MCF 10A (cell line): ENCODE data around the gene IFT80. TPM values are rescaled to one million over a fixed set of nuclear protein-coding genes. Genes with fewer than 3 reads are reported as not detected.
A peak's percentile ranks its signal among the peaks of the same experiment; 100 is the strongest.

Source experiments
- BruUV-seq: library from RNA; stranded (reverse); fragments of 400-500 nt; replicated peaks from 2 replicates; lab custom pipeline; 2021; lab: Mats Ljungman, UMichigan
- CTCF ChIA-PET: fragments of 300-600 bp; sonication (Branson Sonifier 250); formaldehyde crosslinking; extraction: SDS; loops from one replicate; lab custom pipeline; 2021; ENCODE audit warnings: antibody characterized with exemption, inconsistent platforms; lab: Yijun Ruan, JAX
- POLR2A ChIA-PET: fragments of 300-600, 350-650 bp; sonication (Branson Sonifier 250); formaldehyde crosslinking; extraction: SDS; loops from one replicate; lab custom pipeline; 2020; ENCODE audit warnings: antibody characterized with exemption, inconsistent platforms; lab: Yijun Ruan, JAX
- DNase-seq: peaks from one replicate; pipeline ENCODE4 v3.0.0-alpha.2; 2018; ENCODE audit not compliant: unreplicated experiment
- H3K27ac Mint-ChIP-seq: one replicate; pipeline ENCODE4 v1.8.0; 2022; ENCODE audit warnings: mild to moderate bottlenecking, low read depth, mixed read lengths; ENCODE audit not compliant: unreplicated experiment
- H3K27me3 Mint-ChIP-seq: one replicate; pipeline ENCODE4 v1.8.0; 2022; ENCODE audit warnings: mixed read lengths; ENCODE audit not compliant: insufficient read depth, unreplicated experiment
- H3K36me3 Mint-ChIP-seq: one replicate; pipeline ENCODE4 v1.8.0; 2022; ENCODE audit warnings: mild to moderate bottlenecking, moderate library complexity, mixed read lengths; ENCODE audit not compliant: insufficient read depth, unreplicated experiment
- H3K4me1 Mint-ChIP-seq: one replicate; pipeline ENCODE4 v1.8.0; 2022; ENCODE audit warnings: mixed read lengths; ENCODE audit not compliant: insufficient read depth, unreplicated experiment
- H3K4me3 Mint-ChIP-seq: one replicate; pipeline ENCODE4 v1.8.0; 2022; ENCODE audit warnings: mild to moderate bottlenecking, moderate library complexity, mixed read lengths; ENCODE audit not compliant: unreplicated experiment
- H3K9me3 Mint-ChIP-seq: one replicate; pipeline ENCODE4 v1.8.0; 2022; ENCODE audit warnings: mixed read lengths; ENCODE audit not compliant: unreplicated experiment
- intact Hi-C: fragments of 100-400 bp; cut with micrococcal nuclease; formaldehyde crosslinking; loops from 2 replicates; pipeline ENCODE4 v1.14.1; 2022
- total RNA-seq: library from RNA; stranded (reverse); gene quantifications from 2 replicates; pipeline ENCODE4 v1.2.3, GENCODE V29; 2022
- TF ChIP-seq, protein P1 (sequence below): fragments of 200-600 bp; IDR thresholded peaks from one replicate; pipeline ENCODE4 v1.8.0; 2022; ENCODE audit warnings: antibody characterized with exemption, mild to moderate bottlenecking; ENCODE audit not compliant: unreplicated experiment

Gene IFT80
- total RNA-seq, 1 experiment from 2014 or later = 22.6 TPM

DNA sequence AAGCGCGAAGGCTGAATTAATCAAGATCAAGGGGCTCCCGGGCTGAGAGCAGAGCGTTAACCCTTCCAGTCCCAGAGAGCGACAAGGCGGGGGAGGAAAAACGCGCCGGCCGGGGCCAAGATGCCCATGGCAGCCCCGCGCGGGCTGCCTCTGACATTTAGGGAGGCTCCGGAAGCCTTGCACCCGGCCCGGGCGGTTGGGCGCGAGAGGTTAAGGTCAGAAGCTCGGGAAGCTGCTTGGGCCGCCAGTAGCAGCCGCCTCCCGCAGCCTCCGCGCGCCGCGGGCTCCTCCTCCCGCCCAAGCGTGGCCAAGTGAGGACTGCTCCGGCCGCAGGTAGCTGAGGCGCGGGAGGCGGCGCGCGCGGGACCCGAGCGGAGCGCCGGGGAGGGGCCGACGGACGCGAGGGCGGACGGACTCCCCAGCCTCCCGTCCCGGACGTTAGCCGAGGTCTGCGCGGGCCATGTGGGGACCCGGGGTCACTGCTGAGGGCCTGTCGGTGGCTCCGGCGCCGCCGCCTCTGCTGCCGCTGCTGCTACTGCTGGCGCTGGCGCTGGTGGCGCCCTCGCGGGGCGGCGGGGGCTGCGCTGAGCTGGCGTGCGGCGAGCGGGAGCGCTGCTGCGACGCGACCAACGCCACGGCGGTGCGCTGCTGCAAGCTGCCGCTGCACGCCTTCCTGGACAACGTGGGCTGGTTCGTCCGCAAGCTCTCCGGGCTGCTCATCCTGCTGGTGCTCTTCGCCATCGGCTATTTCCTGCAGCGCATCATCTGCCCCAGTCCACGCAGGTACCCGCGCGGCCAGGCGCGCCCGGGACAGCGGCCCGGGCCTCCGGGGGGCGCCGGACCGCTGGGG is 173.6 kb downstream of the IFT80 start, which contains the start of gene C3orf80:
Gene C3orf80 (plus strand): TSS at position 247 of the 850 bp plus-strand sequence. CDS start 214 bp downstream, at position 461.
- Mint-ChIP-seq H3K4me3 (peak within 1 kb of the TSS; percentile 65), H3K27me3 (no peaks in the 10 kb centered on the region), H3K36me3 (no peaks in the 10 kb centered on the region), H3K27ac (no peak within 1 kb of the TSS), H3K4me1 (no peaks in the 10 kb centered on the region), H3K9me3 (no peaks in the 10 kb centered on the region)
- BruUV-seq = no TSS peak
- intact Hi-C loops = loop anchor here (2.0 to 10.0 kb wide), 2 partner anchors 117 to 189 kb away; no protein-coding TSS in a partner anchor
- peak; percentile 56 for DNase-seq
- POLR2A ChIA-PET = interaction anchor here (0.7 kb wide), 1 partner anchor 15 kb away, joined by 3 read pairs; no protein-coding TSS in a partner anchor
- CTCF ChIA-PET = interaction anchor here (0.6 to 2.1 kb wide), 11 partner anchors 9 to 227 kb away, joined by 3 to 12 read pairs (median 4); no protein-coding TSS in a partner anchor
- TF ChIP-seq, protein P1, sequence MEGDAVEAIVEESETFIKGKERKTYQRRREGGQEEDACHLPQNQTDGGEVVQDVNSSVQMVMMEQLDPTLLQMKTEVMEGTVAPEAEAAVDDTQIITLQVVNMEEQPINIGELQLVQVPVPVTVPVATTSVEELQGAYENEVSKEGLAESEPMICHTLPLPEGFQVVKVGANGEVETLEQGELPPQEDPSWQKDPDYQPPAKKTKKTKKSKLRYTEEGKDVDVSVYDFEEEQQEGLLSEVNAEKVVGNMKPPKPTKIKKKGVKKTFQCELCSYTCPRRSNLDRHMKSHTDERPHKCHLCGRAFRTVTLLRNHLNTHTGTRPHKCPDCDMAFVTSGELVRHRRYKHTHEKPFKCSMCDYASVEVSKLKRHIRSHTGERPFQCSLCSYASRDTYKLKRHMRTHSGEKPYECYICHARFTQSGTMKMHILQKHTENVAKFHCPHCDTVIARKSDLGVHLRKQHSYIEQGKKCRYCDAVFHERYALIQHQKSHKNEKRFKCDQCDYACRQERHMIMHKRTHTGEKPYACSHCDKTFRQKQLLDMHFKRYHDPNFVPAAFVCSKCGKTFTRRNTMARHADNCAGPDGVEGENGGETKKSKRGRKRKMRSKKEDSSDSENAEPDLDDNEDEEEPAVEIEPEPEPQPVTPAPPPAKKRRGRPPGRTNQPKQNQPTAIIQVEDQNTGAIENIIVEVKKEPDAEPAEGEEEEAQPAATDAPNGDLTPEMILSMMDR = no peak

DNA sequence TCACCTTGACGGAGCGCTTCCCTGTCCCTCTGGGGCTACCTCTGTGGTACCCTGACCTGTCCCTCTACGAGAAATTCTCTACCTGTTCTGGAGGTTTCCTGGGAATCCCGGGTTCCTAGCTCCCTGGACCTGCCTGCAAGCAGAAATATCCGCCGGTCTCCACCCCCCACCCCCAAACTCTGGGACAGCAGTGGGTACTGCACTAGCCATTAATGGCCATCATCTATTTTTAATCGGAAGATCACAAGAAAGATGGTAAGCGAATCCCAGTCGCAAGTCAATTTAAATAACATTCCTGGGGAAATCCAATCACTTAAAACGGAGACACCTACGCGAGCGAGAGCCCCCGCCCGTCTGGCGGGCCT is 174.2 kb downstream of the IFT80 start:
- H3K9me3 Mint-ChIP-seq = no peaks in the 10 kb centered on the region
- no peak for DNase-seq
- no TSS peak for BruUV-seq
- POLR2A ChIA-PET = no interaction called here
- H3K4me3 Mint-ChIP-seq = peak overlapping the region; percentile 64
- H3K27me3 Mint-ChIP-seq = no peaks in the 10 kb centered on the region
- TF ChIP-seq, protein P1 = no peak
- no peaks in the 10 kb centered on the region for H3K4me1 Mint-ChIP-seq
- CTCF ChIA-PET = interaction anchor here (0.7 to 3.7 kb wide), 8 partner anchors 8 to 192 kb away, joined by 3 to 14 read pairs (median 7); no protein-coding TSS in a partner anchor
- no peaks in the 10 kb centered on the region for H3K36me3 Mint-ChIP-seq
- no peak overlapping the region for H3K27ac Mint-ChIP-seq
- intact Hi-C loops = loop anchor here (2.0 to 10.0 kb wide), 2 partner anchors 118 to 190 kb away; no protein-coding TSS in a partner anchor

DNA sequence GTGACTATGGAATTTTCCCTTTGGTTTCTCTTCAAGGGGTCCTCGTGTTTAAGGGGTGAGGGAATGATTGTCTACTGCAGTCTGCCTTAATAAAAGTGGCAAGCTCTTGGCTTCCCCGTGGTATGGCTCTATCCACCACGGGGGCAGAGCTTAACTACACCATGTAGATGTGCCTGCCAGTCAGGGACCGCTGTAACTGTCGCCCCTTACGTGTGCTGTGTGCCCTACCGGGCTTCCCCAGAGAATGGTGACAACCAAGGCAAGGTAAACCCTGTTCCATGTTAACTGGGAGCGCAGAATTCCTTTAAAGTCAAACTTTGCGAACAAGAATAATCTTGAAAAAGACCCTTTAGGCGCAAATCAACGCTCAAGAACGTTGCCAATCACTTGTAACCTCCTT is 174.8 kb downstream of the IFT80 start:
- H3K36me3 Mint-ChIP-seq = no peaks in the 10 kb centered on the region
- H3K27ac Mint-ChIP-seq = no peak overlapping the region
- no peaks in the 10 kb centered on the region for H3K27me3 Mint-ChIP-seq
- no peak for DNase-seq
- H3K9me3 Mint-ChIP-seq = no peaks in the 10 kb centered on the region
- POLR2A ChIA-PET = no interaction called here
- no TSS peak for BruUV-seq
- no peak overlapping the region for H3K4me3 Mint-ChIP-seq
- intact Hi-C loops = loop anchor here (2.0 to 10.0 kb wide), 2 partner anchors 119 to 191 kb away; no protein-coding TSS in a partner anchor
- no peaks in the 10 kb centered on the region for H3K4me1 Mint-ChIP-seq
- CTCF ChIA-PET = interaction anchor here (1.8 to 3.7 kb wide), 4 partner anchors 8 to 192 kb away, joined by 6 to 14 read pairs (median 10); no protein-coding TSS in a partner anchor
- TF ChIP-seq, protein P1 = no peak

DNA sequence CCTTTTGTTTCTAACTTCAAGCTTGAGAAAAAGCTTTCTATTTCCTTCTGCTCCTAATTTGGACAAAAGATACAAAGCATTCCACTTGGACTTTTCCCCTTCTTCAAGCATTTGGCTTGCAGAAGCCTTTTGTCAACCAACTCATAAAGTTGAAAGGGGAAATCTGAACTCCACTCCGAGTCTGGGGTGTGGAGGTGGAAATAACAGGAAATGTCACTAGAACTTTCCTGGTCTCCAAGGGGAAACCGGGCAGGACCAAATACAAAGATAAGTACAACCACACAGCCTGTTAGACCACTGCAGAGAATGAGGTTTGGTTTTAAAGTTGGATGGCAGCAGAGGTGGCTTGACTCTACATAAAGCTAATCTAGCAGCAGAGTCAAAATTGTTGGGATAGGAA is 178.0 kb downstream of the IFT80 start:
- no TSS peak for BruUV-seq
- no peak overlapping the region for H3K4me3 Mint-ChIP-seq

More for the DNA sequence above, 178.0 kb downstream of the IFT80 start:
- no peaks in the 10 kb centered on the region for H3K27me3 Mint-ChIP-seq
- no peak overlapping the region for H3K27ac Mint-ChIP-seq
- CTCF ChIA-PET = interaction anchor here (0.7 to 3.7 kb wide), 3 partner anchors 18 to 57 kb away, joined by 3 to 14 read pairs (median 5); no protein-coding TSS in a partner anchor
- no peaks in the 10 kb centered on the region for H3K4me1 Mint-ChIP-seq
- no peaks in the 10 kb centered on the region for H3K9me3 Mint-ChIP-seq
- POLR2A ChIA-PET = interaction anchor here (1.6 kb wide), 1 partner anchor 11 kb away, joined by 5 read pairs; no protein-coding TSS in a partner anchor
- H3K36me3 Mint-ChIP-seq = no peaks in the 10 kb centered on the region
- TF ChIP-seq, protein P1 = no peak
- DNase-seq = no peak
- intact Hi-C loops = loop anchor here (10.0 kb wide), 1 partner anchor 194 kb away; no protein-coding TSS in a partner anchor
